Measurements from ENCODE around the gene RBM39. TPM values are rescaled to one million over a fixed set of nuclear protein-coding genes. Genes with fewer than 3 reads are reported as not detected.
A peak's percentile ranks its signal among the peaks of the same experiment; 100 is the strongest.

RBM39 gene
- total and polyA plus RNA-seq, 2 of the 13 experiments (the other 11 are each of a cell fraction or from before 2014, with no cell fraction given): 788 to 920 TPM

- no peak for TF ChIP-seq ATF2 (CRISPR knock-in tag; IDR thresholded peaks at IDR 0.05)
- TF ChIP-seq, protein P1, sequence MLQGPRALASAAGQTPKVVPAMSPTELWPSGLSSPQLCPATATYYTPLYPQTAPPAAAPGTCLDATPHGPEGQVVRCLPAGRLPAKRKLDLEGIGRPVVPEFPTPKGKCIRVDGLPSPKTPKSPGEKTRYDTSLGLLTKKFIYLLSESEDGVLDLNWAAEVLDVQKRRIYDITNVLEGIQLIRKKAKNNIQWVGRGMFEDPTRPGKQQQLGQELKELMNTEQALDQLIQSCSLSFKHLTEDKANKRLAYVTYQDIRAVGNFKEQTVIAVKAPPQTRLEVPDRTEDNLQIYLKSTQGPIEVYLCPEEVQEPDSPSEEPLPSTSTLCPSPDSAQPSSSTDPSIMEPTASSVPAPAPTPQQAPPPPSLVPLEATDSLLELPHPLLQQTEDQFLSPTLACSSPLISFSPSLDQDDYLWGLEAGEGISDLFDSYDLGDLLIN (CRISPR knock-in tag; IDR thresholded peaks at IDR 0.05; ENCODE audit: borderline replicate concordance): no peak
- no peak for TF ChIP-seq UBTF (CRISPR knock-in tag; IDR thresholded peaks at IDR 0.05)
- TF ChIP-seq HNRNPL (IDR thresholded peaks at IDR 0.05; ENCODE audit: low read depth, low read length): no peak
- TF ChIP-seq CBX2 (IDR thresholded peaks at IDR 0.05; ENCODE audit: low read depth, low read length): no peak
- no peak for TF ChIP-seq CBX2 (CRISPR knock-in tag; IDR thresholded peaks at IDR 0.05; ENCODE audit: low read depth)
- TF ChIP-seq CBX5 (CRISPR knock-in tag; IDR thresholded peaks at IDR 0.05; ENCODE audit: borderline replicate concordance): no peak
- no peak for TF ChIP-seq KDM6A (CRISPR knock-in tag; IDR thresholded peaks at IDR 0.05; ENCODE audit: low read depth)
- no peak for TF ChIP-seq SPEN (CRISPR knock-in tag; IDR thresholded peaks at IDR 0.05; ENCODE audit: low read depth)
- no peak for TF ChIP-seq ZMYM3 (CRISPR knock-in tag; IDR thresholded peaks at IDR 0.05)
- no peak for TF ChIP-seq JUNB (CRISPR knock-in tag; IDR thresholded peaks at IDR 0.05; ENCODE audit: borderline replicate concordance)
- TF ChIP-seq ZNF615 (CRISPR knock-in tag; IDR thresholded peaks at IDR 0.05; ENCODE audit: borderline replicate concordance): 0 out of 2 replicates have a peak, but pooled peaks have one; percentile 69
- TF ChIP-seq NRL (CRISPR knock-in tag; IDR thresholded peaks at IDR 0.05; ENCODE audit: borderline replicate concordance): no peak
- TF ChIP-seq ZNF75D (CRISPR knock-in tag; IDR thresholded peaks at IDR 0.05; ENCODE audit: borderline replicate concordance): no peak
- no peak for TF ChIP-seq ARID3A (IDR thresholded peaks at IDR 0.05; ENCODE audit: low read depth, low read length)
- no peak for TF ChIP-seq ATAD3A (CRISPR knock-in tag; IDR thresholded peaks at IDR 0.05)
- TF ChIP-seq HDAC6 (IDR thresholded peaks at IDR 0.05; ENCODE audit: low read depth, low read length): no peak
- TF ChIP-seq PRPF4 (IDR thresholded peaks at IDR 0.05; ENCODE audit: low read depth, low read length, poor library complexity, severe bottlenecking): no peak
- TF ChIP-seq ZNF329 (CRISPR knock-in tag; IDR thresholded peaks at IDR 0.05; ENCODE audit: low read depth): no peak; the same call in 1 of the 2 replicates
- TF ChIP-seq ISL2 (CRISPR knock-in tag; IDR thresholded peaks at IDR 0.05): no peak
- no peak for TF ChIP-seq CAMTA2 (CRISPR knock-in tag; IDR thresholded peaks at IDR 0.05; ENCODE audit: borderline replicate concordance)
- no peak for TF ChIP-seq ZNF180 (CRISPR knock-in tag; IDR thresholded peaks at IDR 0.05; ENCODE audit: borderline replicate concordance, low read depth)
- TF ChIP-seq ZNF776 (CRISPR knock-in tag; IDR thresholded peaks at IDR 0.05): peak; percentile 27; the same call in 1 of the 2 replicates
These were observed 21.6 kb downstream of the RBM39 start (continued) for GRCh38 chr20:35720165-35721123.
